Stimulated activated CD8-positive, alpha-beta memory T cell treated with anti-CD3 and anti-CD28 coated beads, Interleukin-7, amount 100 ng/mL, for 4 hours (primary cell): ENCODE results near the gene ZNF57.
A peak's percentile ranks its signal among the peaks of the same experiment; 100 is the strongest.
"Not testable (repeated sequence)": the region's sequence is repeated elsewhere in the genome, so short reads cannot be mapped to it uniquely, and the experiment has no call there.

Source experiments
- DNase-seq, 2 donors: peaks; one replicate each; pipeline ENCODE4 v3.0.0-alpha.2; 2020; ENCODE audit warnings: low read depth in 2 of 2

ZNF57 gene

GRCh38 chr19:2896694-2897093, 4.0 kb upstream of the ZNF57 start:
- no peak for DNase-seq

- no peak for DNase-seq
These were observed 2.0 kb downstream of the ZNF57 start for GRCh38 chr19:2902590-2903218.

- not testable (repeated sequence) for DNase-seq
These were observed 2.6 kb downstream of the ZNF57 start for GRCh38 chr19:2903326-2903725.

GRCh38 chr19:2905918-2906519, 5.3 kb downstream of the ZNF57 start:
- no peak for DNase-seq

- no peak for DNase-seq
These were observed 6.0 kb downstream of the ZNF57 start for GRCh38 chr19:2906631-2907195.

- no peak for DNase-seq
These were observed 11.6 kb downstream of the ZNF57 start for GRCh38 chr19:2912306-2912705.

- DNase-seq, result no peak
These were observed 16.8 kb downstream of the ZNF57 start for GRCh38 chr19:2917275-2918184.

- DNase-seq, result no peak
These were observed 22.3 kb downstream of the ZNF57 start for GRCh38 chr19:2922987-2923386.

- DNase-seq, result no peak
These were observed 22.8 kb downstream of the ZNF57 start for GRCh38 chr19:2923510-2923909.

- no peak for DNase-seq
These were observed 25.8 kb downstream of the ZNF57 start for GRCh38 chr19:2926341-2927031.

- no peak for DNase-seq
These were observed 26.3 kb downstream of the ZNF57 start for GRCh38 chr19:2927032-2927430.

GRCh38 chr19:2933490-2933910, 32.8 kb downstream of the ZNF57 start:
- DNase-seq, result no peak

GRCh38 chr19:2935863-2936262, 35.1 kb downstream of the ZNF57 start:
- not testable (repeated sequence) for DNase-seq

GRCh38 chr19:2942928-2943640, 42.4 kb downstream of the ZNF57 start:
- no peak for DNase-seq

- DNase-seq, result no peak
These were observed 43.7 kb downstream of the ZNF57 start for GRCh38 chr19:2944403-2944774.

GRCh38 chr19:2944775-2945574, 44.2 kb downstream of the ZNF57 start, which contains the start of gene ZNF77:
Gene ZNF77, minus strand, starts transcription at chr19:2944971. Its CDS starts 131 bp downstream, at chr19:2944840.
- peak; percentile 96 to 99 for DNase-seq

GRCh38 chr19:2945575-2946184, 45.0 kb downstream of the ZNF57 start:
- no peak for DNase-seq

GRCh38 chr19:2949939-2950285, 49.2 kb downstream of the ZNF57 start:
- no peak for DNase-seq

GRCh38 chr19:2950286-2951124, 49.8 kb downstream of the ZNF57 start:
- peak; percentile 99 to 100 for DNase-seq
